GM18517 (cell line): Measurements from ENCODE around the gene PNN.
A peak's percentile ranks its signal among the peaks of the same experiment; 100 is the strongest.

ENCODE experiments used
- ATAC-seq: cut with Tn5 transposase; IDR thresholded peaks from one replicate; pipeline ENCODE4 v1.9.1; 2021; ENCODE audit warnings: mild to moderate bottlenecking, moderate library complexity; ENCODE audit not compliant: unreplicated experiment

Gene PNN

GRCh38 chr14:39228509-39229221 is 53.6 kb downstream of the PNN start:
- ATAC-seq, result no peak

GRCh38 chr14:39229222-39229543 is 54.1 kb downstream of the PNN start:
- no peak for ATAC-seq

- no peak for ATAC-seq
These were observed 54.6 kb downstream of the PNN start for GRCh38 chr14:39229601-39230110.

GRCh38 chr14:39230416-39231035 is 55.5 kb downstream of the PNN start:
- no peak for ATAC-seq

- peak; percentile 68 for ATAC-seq
These were observed 56.9 kb downstream of the PNN start for GRCh38 chr14:39231751-39232553.
